NCI-H345 treated with DMSO at 0.1 percent for 48 hours (cell line): ENCODE data around the gene LIMD2.

Experiments used
- DNase-seq: peaks from one replicate; lab custom pipeline; 2025; ENCODE audit not compliant: unreplicated experiment; lab: John Stamatoyannopoulos, UW

The LIMD2 gene

DNA sequence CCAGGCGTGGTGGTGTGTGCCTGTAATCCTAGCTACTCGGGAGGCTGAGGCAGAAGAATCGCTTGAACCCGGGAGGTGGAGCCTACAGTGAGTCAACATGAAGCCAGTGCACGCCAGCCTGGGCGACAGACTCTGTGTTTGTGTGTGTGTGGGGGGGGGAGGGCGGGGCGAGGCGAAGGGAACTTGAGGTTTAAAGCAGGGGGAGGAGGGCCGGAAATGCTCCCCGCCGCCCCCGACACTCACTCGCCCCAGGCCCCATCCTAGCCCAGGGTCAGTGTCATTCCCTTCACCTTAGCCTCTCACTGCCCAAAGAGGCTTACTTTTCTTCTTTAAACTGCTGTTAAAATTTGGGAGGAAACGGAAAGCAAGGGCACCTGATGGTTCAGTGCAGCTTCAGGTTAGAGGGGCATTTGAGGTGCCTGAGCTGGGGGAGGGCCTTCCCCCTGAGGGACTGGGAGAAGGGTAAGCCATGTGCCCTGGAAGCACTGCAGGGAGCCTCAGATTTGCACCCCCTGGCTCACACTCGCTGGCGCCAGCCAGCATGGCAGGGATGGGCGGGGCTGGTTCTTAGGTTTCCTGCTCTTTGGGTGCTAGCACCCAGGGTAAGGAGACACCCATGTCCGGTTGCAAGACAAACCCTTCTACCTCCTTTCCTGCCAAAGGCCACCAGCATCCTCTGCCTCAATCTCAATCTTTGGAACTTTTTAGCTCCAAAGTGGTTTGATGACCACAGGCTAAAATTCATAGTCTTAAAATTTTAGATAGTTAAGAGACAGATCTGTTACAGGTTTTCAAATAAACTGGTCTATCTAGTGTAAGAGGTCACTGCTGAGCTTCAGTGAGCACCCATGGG, 2.2 kb upstream of the LIMD2 start:
- DNase-seq: no peak

DNA sequence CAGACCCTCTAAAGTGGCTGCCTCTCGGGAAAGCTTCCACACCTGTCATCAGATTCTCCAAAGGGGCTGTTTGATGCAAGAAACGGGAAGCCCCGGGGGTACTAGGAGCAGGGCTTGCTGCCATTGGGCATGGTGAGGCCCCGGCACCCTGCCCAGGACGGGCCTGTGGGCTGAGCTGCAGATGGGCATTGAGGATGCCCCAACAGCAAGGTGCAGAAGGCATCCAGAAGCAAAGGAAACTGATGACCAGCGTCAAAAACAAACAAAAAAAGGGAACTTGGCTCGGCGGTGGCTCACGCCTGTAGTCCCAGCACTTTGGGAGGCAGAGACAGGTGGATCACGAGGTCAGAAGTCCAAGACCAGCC, 1.5 kb upstream of the LIMD2 start:
- no peak for DNase-seq

DNA sequence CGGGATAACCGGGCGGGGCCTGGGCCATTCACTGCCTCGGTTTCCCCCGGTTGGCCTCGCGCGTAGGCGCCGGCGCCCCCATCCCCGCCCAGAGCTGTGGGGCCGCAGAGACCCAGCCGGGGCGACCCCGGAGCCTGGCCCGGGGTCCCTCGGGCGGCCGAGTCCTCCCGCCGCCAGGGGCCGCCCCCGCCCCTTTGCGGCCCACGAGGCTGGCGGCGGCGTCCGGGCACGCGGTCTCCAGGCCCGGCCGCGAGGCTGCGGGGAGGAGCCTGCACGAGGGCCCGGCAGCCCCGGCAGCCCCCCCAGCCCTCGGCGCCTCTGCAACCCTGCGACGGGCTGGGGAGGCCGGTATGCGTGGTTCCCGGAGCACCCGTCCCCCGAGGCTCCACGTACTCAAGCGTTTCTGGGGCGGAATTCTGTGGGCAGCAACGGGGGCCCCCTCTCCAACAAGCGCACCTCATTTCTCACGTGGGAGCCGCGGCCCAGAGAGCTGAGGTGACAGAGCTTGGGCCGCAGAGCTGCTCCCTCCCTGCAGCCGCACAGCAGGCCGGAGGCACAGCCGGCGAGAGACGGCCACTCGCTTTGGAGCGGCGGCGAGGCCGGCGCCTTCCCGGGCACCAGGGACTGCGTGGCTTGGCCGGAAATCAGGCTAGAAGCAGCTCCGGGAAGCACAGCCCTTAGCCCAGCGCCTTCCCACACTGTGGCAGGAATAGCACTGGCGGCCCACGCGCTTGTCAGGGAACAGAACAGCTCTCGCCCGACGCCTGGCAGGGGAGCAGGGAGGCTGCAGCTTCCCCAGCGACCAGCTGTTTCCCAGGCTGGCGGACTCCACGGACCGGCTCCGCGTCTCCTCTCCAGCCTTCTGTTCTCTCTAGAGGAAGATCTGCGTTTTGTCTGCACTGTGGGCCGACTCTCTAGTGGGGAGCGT, 867 bp upstream of the LIMD2 start:
- no peak for DNase-seq

DNA sequence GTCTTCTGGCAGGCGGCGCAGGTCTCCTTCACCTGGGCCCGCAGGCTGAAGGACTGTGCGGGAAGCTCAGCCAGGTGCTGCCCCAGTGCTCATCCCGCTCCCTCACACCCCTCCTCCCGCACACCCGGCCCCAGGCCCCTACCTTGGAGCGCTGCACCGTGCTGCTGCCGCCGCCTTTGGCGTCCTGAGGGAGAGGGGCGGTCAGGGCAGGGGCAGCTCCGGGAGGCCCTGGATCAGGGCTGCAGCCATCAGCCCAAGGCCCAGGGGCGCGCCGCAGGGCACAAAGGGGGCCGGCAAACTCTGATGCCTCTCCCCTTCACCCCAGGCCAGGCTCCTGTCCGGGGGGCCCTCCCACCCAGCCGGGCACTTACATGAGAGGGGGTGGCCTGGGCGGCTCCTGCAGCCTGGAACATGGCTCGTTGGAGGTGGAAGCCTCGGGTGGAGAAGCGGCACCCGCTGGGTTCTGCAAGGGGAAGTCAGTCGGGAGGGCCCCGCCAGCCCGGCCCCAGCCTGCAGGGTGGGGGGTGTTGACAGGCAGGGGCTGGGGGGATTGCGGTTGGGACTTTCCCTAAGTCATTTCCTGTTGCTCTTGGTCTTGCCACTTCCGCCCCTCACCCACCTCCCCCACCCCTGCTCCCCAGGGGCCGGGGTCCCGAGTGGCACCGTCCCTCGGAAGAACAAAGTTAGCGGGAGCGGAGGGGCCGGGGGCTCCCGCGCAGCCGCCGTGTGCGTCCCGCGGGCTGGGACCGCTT, 863 bp downstream of the LIMD2 start:
- DNase-seq: peak; percentile 6

DNA sequence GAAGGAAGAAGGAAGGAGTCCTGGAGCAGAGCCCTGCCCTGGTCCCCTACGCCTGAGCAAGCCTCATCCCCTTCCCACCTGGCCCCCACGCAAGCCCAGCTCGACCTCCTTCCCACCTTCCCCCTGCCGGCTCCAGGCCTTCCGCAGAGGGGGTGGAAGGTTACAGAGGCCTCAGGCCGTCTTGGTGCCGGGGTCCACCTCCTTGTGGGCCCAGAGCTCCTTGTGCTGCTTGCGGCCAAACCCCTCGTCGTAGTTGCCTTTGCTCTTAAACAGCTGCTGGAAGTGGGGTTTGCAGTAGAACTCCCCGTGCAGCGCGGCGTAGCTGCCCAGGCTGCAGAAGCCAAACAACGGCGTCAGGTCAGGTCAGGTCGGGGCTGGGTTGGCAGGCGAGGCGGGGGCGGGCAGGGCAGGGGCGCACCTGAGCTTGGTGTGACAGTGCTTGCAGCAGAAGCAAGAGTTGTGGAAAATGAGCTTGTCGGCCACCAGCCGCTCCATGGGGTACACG, 1.5 kb downstream of the LIMD2 start:
- DNase-seq: no peak

DNA sequence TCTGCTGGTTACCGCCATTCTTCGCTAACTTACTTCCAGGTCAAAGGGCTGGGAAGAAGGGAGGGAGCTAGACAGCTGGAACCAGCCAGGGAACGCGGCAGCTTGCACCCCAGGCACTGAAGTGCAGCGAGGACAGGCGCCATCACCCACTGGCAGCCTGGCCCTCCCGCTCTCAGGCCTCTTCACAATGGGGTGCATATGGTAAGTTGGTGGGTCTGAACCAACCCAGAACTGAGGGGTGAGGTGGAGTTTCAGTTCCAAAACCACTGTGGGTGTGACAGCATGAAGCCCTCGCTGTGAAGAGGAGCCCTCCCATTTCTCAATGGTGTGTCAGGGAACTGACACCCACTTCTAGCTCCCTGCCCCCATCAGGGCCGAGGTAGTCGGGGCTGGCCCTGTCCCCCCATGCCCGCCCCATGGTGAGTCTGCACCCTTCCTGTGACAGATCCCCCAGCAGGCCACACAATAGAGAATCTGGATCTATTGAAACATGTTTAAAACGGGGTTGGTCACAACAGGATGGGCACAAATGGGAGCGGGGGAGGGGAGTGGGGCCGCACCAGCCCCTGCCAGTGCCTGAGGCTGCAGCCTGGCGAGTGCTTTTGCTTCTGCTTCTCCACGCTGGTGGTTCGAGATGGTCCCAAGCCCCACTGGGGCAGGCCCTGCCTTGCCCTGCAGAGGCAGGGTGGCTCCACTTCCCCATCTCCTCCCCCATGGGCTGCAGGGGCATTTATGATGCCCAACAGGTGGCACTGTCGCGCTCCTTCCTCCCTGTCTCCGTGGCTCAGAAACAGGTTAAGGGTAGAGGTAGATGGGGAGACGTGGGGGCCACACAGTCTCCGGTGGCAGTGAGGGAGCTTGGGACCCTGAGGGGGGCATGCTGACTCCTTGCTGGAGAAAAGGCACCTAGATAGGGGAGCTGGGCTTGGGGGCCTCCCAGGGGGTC, 2.3 kb downstream of the LIMD2 start:
- no peak for DNase-seq

DNA sequence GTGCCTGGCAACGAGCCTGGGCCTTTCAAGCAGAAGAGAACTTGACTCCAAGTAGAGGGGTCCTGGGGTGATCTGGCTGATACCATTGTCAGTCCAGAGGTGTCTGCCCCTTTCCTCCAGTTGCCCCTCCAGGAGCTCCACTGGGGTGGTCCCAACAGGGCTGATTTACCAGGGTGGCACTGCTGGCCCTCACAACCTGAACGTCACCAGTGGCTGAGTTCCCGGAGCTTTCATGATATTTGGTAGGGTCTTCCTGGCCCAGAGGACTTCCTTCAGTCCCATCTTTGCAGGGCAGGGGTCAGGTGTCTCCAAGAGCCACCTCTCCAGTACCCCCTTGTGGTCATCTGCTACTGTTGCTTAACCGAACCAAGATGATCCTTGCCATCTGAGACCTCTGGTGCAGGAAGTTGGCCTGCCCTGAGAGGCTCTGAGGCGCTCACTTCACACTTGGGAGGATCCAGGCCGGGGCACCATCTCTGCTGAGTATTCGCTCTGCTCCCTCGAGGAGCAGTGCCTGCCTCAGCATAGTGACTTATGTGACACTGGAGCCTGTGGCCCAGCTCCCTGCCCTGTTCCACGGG, 3.5 kb downstream of the LIMD2 start:
- no peak for DNase-seq

DNA sequence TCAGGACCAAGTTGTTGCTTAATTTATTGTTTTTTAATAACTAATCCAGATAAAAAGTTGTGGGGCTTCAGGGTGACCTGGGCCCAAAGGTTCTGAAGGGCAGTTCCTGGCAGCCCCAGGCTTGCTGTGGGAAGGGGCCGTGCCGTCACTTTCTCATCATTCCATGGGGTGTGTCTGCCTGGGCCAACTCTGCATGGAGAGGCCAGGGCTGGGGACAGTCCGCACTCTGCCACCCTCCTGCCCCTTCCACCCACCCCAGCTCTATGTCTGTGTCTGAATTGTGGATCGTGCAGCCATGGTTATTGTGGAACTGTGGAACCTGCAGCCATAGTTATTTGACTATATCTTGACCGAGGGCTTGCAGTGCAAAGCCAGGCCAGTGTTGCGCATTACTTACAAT, 4.0 kb downstream of the LIMD2 start:
- DNase-seq: no peak

DNA sequence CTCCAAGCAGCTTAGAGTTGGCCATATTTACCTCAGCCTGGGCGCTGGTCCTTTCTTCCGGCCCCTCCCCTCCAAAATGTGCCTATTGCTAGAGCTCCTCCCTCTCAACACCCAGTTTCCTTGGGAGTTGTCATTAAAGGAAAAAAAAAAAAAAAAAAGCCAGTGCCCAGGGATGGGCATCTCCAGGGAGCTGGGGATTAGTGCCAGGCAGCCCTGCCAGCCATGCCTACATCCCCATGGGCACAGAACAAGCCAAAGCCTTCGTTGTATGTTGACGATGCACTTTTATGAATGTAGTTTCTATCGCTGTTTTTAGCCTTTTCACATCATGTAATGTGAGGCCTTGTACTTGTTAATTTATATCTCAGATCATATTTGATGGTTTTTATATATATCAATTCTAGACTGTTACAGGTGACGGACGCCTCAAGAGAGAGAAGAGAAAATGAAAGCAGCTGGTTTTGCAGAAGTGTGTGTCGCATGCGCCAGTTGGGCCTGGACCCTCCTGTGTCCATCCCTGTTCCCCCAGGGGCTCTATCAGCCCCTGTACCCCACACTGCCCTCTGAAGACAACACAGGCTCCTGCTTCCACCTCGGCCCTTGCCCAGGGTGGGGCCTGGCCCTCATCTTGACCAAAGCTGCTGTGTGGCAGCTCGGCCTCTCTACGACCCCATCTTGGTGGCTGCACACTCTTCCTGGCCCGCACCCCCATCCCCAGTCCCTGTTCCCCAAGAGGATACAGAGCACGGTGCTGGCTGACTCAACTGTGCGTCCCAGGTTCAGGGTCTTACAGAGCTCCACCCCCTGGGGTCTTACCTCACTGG, 4.8 kb downstream of the LIMD2 start:
- no peak for DNase-seq

DNA sequence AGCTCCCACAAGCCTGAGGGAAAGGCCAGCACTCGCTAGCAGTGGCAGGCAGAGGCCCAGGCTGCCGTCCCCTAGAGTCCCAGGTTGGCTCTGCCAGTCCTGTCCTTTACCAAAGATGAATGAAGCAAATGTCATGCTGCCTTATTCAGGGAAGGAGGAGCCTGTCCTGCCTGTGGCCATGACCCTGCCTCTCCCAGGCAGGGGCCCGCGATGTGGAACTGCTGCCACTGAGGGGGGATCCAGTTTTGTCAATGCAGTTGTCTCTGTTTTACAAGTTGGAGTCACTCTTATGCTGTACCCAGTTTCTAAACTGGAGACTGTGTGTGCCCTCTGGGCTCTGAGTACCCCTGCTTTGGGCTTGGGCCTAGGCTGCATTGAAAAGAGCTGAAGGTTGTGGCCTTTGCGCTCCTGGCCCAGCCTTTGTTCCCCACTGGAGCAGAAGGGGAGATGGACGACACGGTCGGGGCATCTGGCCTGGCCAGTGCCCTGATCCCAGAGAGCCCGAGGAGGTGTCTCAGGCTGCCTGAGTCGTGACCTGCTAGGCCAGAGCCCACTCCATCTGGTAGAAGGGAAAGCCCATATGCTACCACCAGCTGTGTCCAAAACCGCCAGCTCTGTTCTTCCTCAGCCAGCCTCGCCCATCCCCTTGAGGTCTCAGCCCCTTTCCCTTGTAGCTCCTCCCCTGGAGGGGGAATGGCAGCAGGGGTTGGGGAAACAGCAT, 5.5 kb downstream of the LIMD2 start:
- DNase-seq: no peak

DNA sequence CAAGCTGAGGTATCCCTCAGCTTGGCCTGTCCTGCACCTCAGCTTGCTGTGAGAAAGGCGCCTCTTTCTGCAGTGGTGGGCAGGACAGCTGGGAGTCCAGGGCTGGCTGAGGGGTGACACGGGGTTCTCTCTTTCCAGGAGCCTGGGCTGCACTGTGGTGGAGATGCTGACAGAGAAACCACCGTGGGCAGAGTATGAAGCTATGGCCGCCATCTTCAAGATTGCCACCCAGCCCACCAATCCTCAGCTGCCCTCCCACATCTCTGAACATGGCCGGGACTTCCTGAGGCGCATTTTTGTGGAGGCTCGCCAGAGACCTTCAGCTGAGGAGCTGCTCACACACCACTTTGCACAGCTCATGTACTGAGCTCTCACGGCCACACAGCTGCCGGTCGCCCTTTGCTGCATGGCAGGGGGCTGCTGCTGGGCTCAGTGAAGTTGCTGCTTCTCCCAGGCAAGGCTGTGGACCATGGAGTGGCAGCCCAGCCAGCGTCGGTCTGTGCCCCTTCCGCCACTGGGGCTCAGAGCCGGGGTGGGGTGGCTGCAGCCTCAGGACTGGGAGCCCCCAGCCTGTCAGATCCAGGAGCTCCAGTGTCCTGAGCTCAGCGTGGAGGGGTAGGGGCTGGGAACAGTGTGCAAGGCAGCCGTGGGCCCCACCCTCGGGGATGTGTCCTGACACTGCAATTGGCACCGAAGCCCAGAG, 6.4 kb downstream of the LIMD2 start:
- no peak for DNase-seq

DNA sequence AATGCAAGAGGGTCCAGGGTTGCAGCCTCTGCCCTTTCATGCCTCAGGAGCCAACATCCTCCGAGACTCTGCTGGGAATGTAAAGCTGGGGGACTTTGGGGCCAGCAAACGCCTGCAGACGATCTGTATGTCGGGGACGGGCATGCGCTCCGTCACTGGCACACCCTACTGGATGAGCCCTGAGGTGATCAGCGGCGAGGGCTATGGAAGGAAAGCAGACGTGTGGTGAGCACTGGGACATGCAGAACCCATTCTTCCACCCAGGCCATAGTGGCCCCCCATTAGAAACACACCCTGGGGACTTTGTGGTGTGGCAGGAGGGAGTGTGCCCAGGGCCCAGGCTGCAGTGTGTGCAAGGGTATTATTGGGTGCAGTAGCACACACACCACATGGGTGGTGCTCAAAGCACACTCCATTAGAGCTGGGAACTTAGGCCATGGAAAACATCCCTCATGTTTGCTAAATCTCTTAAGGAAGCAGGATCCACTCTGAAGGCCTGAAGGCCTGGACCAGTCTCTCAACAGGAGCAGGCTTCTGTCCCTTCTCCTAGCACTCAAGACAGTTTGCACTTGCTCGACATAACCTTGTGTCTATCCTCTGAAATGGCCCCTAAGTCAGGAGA, 7.6 kb downstream of the LIMD2 start:
- no peak for DNase-seq

DNA sequence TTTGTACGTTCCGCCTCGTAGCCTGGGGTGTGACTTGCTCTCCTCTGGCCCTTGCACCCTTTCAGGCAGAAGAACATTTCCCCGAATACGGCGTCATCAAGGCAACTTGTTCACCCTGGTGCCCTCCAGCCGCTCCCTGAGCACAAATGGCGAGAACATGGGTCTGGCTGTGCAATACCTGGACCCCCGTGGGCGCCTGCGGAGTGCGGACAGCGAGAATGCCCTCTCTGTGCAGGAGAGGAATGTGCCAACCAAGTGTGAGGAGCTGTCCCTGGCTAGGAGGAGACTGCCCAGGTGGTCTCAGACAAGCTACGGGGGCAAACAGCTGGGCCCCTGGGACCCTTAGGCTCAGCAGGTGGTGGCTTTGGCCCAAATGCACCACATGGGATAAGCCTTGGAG, 10.4 kb downstream of the LIMD2 start:
- no peak for DNase-seq

DNA sequence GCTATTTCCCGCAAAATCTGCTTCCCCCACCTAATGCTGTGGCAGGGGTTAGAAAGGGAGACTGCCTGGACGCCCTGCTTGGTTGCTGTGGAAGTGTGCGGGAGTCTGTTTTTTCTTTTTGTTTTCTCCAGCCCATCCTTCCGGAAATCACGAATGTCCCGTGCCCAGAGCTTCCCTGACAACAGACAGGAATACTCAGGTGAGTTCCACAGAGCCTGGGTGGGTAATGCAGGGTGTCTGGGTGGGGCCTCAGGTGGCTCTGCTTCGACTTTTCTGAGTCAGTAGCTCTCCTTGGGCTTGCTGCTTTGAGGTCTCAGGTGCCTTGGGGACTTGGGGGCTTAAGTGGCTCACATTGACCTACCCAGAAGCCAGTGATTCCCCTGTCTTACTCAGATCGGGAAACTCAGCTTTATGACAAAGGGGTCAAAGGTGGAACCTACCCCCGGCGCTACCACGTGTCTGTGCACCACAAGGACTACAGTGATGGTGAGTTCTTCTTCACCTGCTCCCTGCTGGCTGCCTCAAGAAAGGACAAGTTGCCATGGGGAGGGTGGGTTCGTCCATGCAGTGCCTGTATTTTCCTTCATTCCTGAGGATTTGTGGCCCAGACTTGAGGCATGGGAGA, 11.4 kb downstream of the LIMD2 start:
- no peak for DNase-seq

DNA sequence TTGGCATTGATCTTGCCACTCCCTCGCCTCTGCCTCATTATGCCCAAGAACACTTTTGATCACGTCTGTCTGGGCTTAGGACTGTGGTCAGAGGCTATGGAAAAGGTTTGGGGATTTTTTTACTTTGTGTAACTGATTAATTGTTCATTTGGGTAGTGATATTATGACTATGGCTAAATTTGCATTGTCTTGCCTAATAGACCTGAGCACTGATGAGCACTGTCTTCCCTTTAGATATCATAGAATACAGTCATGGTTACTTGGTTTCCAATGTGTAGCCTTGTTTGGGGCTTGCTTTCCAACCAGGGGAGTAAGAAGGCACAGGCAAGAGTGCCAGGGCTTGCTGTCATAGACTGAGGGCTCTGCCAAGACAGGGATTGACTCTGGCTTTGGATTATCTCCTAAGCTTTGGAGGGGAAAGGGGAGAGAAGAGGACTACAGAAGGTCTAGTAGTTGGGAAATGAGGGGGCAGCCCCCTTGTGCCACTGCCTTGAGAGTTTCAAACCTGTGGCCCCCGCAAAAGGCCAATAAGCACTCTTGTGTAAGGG, 13.7 kb downstream of the LIMD2 start:
- DNase-seq: no peak

DNA sequence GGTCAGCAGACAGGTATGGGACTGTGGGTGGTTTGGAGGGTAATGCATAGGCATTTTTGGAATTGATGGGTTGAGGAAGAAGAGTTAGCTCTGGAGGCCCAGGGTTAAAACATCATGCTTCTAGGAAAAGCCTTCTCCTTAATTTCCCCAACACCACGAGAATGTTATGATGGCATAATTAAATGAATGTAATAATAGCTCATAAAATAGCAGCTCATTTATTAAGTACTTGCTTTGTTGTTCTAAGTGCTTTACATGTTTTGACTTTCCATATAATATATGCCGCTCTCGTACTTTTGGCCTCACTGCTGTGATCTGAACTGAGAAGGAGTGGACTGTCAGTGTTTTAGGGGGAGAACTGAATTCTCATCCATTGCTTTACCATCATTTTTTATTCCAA, 14.3 kb downstream of the LIMD2 start:
- no peak for DNase-seq

DNA sequence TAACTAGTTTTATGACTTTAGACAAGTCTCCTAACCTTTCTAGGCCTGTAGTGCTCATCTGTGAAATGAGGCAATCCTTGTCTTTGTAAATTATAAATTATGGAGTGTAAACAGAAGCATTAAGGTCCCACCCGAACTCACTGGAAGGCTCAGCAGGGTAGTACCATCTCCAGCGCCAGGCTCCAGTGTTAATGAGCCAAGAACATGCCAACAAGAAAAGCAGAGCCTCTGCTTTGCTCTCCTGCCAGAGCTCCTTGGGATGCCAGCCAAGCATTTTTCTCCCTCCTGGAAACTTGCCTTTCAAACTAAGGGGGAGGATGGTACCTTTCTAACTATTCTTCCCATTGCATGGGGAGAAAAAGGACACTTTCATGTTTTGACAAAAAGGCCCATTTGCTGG, 14.9 kb downstream of the LIMD2 start:
- DNase-seq: no peak
